ENCODE results near the gene TBX1. TPM values are rescaled to one million over a fixed set of nuclear protein-coding genes. Genes with fewer than 3 reads are reported as not detected.

Gene TBX1
- total and polyA plus RNA-seq, 10 of the 15 experiments (the other 5 are each of a cell fraction or from before 2014, with no cell fraction given) = not detected

DNA sequence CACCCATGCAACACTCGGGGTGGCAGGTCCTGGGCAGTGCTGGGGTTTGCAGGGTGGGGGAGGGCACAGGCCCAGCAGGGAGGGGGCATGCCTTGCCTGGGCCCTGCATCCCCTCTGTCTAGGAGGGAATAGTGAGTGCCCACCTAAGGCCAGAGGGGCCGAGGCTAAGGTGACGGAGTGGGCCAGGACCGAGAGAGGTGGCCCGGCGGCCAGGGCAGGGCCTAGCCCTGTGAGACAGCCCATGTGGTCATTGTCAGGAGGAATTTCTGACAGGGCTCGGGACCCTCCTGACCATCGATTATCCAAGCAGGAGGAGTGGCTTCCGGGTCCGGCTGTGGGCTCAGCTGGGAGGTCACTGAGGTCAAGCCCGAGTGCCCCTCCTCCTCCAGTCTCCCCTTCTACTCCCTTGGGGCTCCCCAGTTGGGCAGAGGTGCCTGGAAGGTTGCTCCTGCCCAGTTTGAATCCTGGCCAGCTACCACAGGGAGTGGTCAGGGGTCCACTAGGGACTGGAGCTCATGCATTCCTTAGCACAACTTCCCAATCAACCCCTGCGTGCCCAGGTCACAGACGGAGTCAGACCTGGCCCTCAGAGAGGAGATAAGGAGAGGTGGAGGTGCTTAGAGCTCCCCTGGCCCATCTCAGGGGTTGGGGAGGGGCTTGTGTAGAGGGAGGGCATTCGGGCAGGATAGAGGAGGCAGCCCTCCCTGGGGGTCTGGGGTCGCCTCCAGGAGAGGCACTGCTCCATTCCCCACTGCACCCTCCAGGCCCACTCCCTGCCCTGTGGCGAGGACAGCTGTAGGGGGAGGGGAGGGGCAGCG is 22.5 kb upstream of the TBX1 start (continued):
- no peak for TF ChIP-seq NRF1 (conservative IDR thresholded peaks at IDR 0.05; ENCODE audit: low read depth, low read length)

DNA sequence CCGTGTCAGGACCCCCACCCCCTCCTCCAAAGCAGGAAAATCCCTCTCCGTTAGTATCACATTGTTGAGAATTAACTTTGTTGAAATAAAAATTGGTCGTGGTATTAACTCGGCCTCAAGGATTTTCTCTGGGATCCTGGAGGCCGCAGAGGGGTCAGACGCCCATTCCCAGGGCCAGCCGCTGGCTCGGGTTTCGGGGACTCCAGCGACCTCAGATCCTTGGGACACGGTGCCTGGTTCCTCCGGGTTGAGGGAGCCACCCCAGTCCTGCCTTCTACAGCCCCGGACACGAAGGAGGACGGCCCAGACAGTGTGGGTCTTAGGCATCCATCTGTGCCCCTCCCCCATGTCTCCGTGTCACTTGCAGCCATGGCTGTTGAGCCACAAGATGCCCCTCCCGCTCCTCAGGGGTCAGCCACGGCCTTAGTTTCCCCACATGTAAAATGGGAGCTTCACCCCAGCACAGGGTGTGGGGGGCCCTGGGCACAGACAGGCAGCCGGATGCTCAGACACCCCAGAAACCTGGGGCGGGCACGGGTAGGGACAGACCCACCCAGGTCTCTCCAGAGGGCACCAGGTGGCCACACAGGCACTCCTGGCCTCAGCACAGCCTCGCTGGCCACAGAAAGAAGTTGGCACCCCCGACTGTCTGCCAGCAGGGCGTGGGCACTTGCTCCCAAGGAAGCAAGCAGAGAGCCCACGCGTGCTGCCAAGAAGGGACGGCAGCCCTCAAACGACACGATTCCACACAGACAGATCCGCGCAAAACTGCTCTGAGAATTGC is 21.7 kb upstream of the TBX1 start:
- POLR2A ChIA-PET = no interaction called here
- in situ Hi-C loops (cut with MboI) (no loop called here), intact Hi-C loops (cut with micrococcal nuclease; ENCODE audit: unreplicated experiment) (no loop called here)
- FAIRE-seq = no peak
- H3K9me3 ChIP-seq (replicated peaks; ENCODE audit: control insufficient read depth, insufficient read depth, low read length) = no peaks in the 10 kb centered on the region
- RAD21 ChIA-PET (ENCODE audit: unreplicated experiment) = no interaction called here
- H3K27ac ChIP-seq (ENCODE audit: control insufficient read depth, insufficient read depth) = no peak overlapping the region
- H3K79me2 ChIP-seq (ENCODE audit: control insufficient read depth, insufficient read depth, low read length) = no peaks in the 10 kb centered on the region
- no peaks in the 10 kb centered on the region for H3K27me3 ChIP-seq (replicated peaks in 1 of 2; ENCODE audit: control insufficient read depth in 2 of 2, insufficient read depth in 2 of 2, low read length in 1 of 2)
- no TSS peak for BruUV-seq (replicated peaks)
- no peak for DNase-seq (ENCODE audit: low read depth, low spot score)
- H3K9ac ChIP-seq (ENCODE audit: control insufficient read depth, insufficient read depth, low read length) = no peak overlapping the region
- WGBS (ENCODE audit: insufficient coverage, insufficient replicate concordance, low lambda C conversion rate, missing lambda C conversion rate) = 45% methylated on average over 31 of the region's 31 CpGs
- CTCF ChIA-PET = interaction anchor here (1.4 kb wide), 1 partner anchor 8 kb away, joined by 3 read pairs; no protein-coding TSS in a partner anchor
- no peak for TF ChIP-seq WRNIP1 (IDR thresholded peaks at IDR 0.05; ENCODE audit: borderline replicate concordance, low read depth, low read length)
- no peak for TF ChIP-seq NFYB (IDR thresholded peaks at IDR 0.05; ENCODE audit: insufficient read depth, low read depth, low read length)
- TF ChIP-seq MEF2B (IDR thresholded peaks at IDR 0.05; ENCODE audit: partially characterized antibody, poor library complexity, severe bottlenecking) = no peak
- TF ChIP-seq ZBED1 (IDR thresholded peaks at IDR 0.05; ENCODE audit: borderline replicate concordance) = no peak
- TF ChIP-seq, protein P1, sequence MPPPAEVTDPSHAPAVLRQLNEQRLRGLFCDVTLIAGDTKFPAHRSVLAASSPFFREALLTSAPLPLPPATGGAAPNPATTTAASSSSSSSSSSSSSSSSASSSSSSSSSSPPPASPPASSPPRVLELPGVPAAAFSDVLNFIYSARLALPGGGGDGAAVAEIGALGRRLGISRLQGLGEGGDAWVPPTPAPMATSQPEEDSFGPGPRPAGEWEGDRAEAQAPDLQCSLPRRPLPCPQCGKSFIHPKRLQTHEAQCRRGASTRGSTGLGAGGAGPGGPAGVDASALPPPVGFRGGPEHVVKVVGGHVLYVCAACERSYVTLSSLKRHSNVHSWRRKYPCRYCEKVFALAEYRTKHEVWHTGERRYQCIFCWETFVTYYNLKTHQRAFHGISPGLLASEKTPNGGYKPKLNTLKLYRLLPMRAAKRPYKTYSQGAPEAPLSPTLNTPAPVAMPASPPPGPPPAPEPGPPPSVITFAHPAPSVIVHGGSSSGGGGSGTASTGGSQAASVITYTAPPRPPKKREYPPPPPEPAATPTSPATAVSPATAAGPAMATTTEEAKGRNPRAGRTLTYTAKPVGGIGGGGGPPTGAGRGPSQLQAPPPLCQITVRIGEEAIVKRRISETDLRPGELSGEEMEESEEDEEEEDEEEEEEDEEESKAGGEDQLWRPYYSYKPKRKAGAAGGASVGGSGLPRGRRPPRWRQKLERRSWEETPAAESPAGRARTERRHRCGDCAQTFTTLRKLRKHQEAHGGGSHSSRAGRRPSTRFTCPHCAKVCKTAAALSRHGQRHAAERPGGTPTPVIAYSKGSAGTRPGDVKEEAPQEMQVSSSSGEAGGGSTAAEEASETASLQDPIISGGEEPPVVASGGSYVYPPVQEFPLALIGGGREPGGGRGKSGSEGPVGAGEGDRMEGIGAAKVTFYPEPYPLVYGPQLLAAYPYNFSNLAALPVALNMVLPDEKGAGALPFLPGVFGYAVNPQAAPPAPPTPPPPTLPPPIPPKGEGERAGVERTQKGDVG (CRISPR knock-in tag; IDR thresholded peaks at IDR 0.05) = no peak
- TF ChIP-seq FOXK2 (IDR thresholded peaks at IDR 0.05) = no peak
- no peak for TF ChIP-seq NRF1 (conservative IDR thresholded peaks at IDR 0.05; ENCODE audit: low read depth, low read length)
- no peak for TF ChIP-seq BCL11A (IDR thresholded peaks at IDR 0.05; ENCODE audit: low read depth, low read length)
- no peak for TF ChIP-seq SIX5 (IDR thresholded peaks at IDR 0.05; ENCODE audit: low read depth, low read length, severe bottlenecking)
- TF ChIP-seq CBFB (IDR thresholded peaks at IDR 0.05; ENCODE audit: low read depth) = no peak
- TF ChIP-seq STAT3 (IDR thresholded peaks at IDR 0.05; ENCODE audit: low read depth, low read length) = no peak
- no peak for TF ChIP-seq POLR2A (IDR thresholded peaks at IDR 0.05; ENCODE audit: low read depth, low read length)
- TF ChIP-seq, protein P2, sequence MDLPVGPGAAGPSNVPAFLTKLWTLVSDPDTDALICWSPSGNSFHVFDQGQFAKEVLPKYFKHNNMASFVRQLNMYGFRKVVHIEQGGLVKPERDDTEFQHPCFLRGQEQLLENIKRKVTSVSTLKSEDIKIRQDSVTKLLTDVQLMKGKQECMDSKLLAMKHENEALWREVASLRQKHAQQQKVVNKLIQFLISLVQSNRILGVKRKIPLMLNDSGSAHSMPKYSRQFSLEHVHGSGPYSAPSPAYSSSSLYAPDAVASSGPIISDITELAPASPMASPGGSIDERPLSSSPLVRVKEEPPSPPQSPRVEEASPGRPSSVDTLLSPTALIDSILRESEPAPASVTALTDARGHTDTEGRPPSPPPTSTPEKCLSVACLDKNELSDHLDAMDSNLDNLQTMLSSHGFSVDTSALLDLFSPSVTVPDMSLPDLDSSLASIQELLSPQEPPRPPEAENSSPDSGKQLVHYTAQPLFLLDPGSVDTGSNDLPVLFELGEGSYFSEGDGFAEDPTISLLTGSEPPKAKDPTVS (IDR thresholded peaks at IDR 0.05; ENCODE audit: low read depth, low read length) = no peak
- TF ChIP-seq NFYA (IDR thresholded peaks at IDR 0.05; ENCODE audit: borderline replicate concordance, low read depth, low read length) = no peak
- TF ChIP-seq IKZF2 (IDR thresholded peaks at IDR 0.05) = no peak
- no peak overlapping the region for H3K4me3 ChIP-seq
- H4K20me1 ChIP-seq (ENCODE audit: control insufficient read depth, insufficient read depth) = no peaks in the 10 kb centered on the region; the same call in 1 of the 2 replicates
- no peaks in the 10 kb centered on the region for H3K4me1 ChIP-seq (ENCODE audit: control insufficient read depth, insufficient read depth, low read length)
- no peak for ATAC-seq
- no peak overlapping the region for H2AFZ ChIP-seq (ENCODE audit: control insufficient read depth, low read depth, low read length)
- H3K36me3 ChIP-seq (ENCODE audit: control insufficient read depth in 2 of 2, insufficient read depth in 2 of 2, low read length in 1 of 2) = no peaks in the 10 kb centered on the region
- no peak overlapping the region for H3K4me2 ChIP-seq (ENCODE audit: control insufficient read depth, insufficient read depth)
- SMC1A ChIA-PET (ENCODE audit: uncharacterized antibody, unreplicated experiment) = no interaction called here
